ENCODE measurements around the gene U2AF1. TPM values are rescaled to one million over a fixed set of nuclear protein-coding genes. Genes with fewer than 3 reads are reported as not detected.
"Not testable (repeated sequence)": the region's sequence is repeated elsewhere in the genome, so short reads cannot be mapped to it uniquely, and the experiment has no call there.

Gene U2AF1
- total and polyA plus RNA-seq, 2 of the 8 experiments (the other 6 are each of a cell fraction or from before 2014, with no cell fraction given): 60.0 to 74.6 TPM

DNA sequence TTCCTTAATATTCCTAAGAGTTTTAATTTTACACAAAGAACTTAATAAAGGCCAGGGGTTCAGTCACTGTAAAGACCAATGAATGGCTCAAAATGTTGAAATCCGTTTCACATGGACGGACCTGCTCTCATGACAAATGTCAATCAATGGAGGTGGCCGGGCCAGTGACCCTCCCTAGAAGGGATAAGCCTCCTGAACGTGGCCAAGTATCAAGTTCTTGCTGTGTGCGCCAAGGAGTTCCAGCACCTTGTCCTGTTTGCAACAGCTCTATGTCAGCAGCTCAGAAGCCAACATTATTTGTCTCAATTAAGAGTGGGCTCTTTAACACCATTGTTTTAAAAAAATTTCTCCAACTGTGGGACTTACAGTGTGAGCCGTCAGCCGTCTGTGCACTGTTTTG, 6.4 kb downstream of the U2AF1 start:
- H3K9ac ChIP-seq (replicated peaks in 1 of 4; ENCODE audit: extremely low read depth in 1 of 4, low read depth in 3 of 4, low read length in 3 of 4); H3K36me3 ChIP-seq (ENCODE audit: control insufficient read depth in 2 of 4, insufficient read depth in 4 of 4, low read length in 3 of 4); H4K8ac ChIP-seq (ENCODE audit: extremely low read depth, insufficient read depth, low read length); H3K79me1 ChIP-seq (ENCODE audit: low read depth, low read length); H3K4me2 ChIP-seq (ENCODE audit: insufficient read depth in 1 of 2, low read depth in 2 of 2, low read length in 2 of 2); H3K4me3 ChIP-seq (ENCODE audit: extremely low read depth in 1 of 4, insufficient read depth in 2 of 4, low read depth in 3 of 4, low read length in 4 of 4); FAIRE-seq; H3K23ac ChIP-seq (ENCODE audit: insufficient read length); CTCF ChIA-PET (ENCODE audit: partially characterized antibody); H4K91ac ChIP-seq (replicated peaks; ENCODE audit: insufficient read length, low read length); H3K27me3 ChIP-seq (replicated peaks in 1 of 4; ENCODE audit: control insufficient read depth in 3 of 4, extremely low read depth in 1 of 4, insufficient read depth in 3 of 4, low read length in 3 of 4); H3K4me1 ChIP-seq (replicated peaks in 1 of 4; ENCODE audit: control insufficient read depth in 3 of 4, insufficient read depth in 4 of 4, low read length in 3 of 4); H3K79me2 ChIP-seq (ENCODE audit: control insufficient read depth in 1 of 2, insufficient read depth in 2 of 2, low read length in 2 of 2); H3K14ac ChIP-seq (ENCODE audit: insufficient read length); H3K23me2 ChIP-seq (ENCODE audit: low read depth, low read length); H3K18ac ChIP-seq (ENCODE audit: extremely low read depth, low read length); H3K56ac ChIP-seq (replicated peaks; ENCODE audit: insufficient read length, low read depth, low read length); H2BK120ac ChIP-seq (replicated peaks; ENCODE audit: low read depth, low read length); H4K20me1 ChIP-seq (replicated peaks in 1 of 2; ENCODE audit: control insufficient read depth in 1 of 2, insufficient read depth in 2 of 2, low read length in 2 of 2); H2BK20ac ChIP-seq (ENCODE audit: low read length); H2BK15ac ChIP-seq (ENCODE audit: low read length); H2AFZ ChIP-seq (ENCODE audit: low read length); H3K27ac ChIP-seq (ENCODE audit: low read depth, low read length); POLR2A ChIA-PET (ENCODE audit: partially characterized antibody); H2BK12ac ChIP-seq (ENCODE audit: low read depth, low read length); H3K9me3 ChIP-seq (ENCODE audit: insufficient read depth in 2 of 2, low read depth in 1 of 2, low read length in 1 of 2); H2BK5ac ChIP-seq (ENCODE audit: low read depth, low read length); DNase-seq (ENCODE audit: low read depth in 1 of 2, low spot score in 2 of 2); H2AK5ac ChIP-seq (ENCODE audit: low read depth, low read length); H3K4ac ChIP-seq (replicated peaks; ENCODE audit: insufficient read length, low read depth, low read length); H4K5ac ChIP-seq (ENCODE audit: insufficient read length, low read depth, low read length): not testable (repeated sequence)
- no CpG with 5 or more reads among the region's 7 CpGs for WGBS, 2 experiments (ENCODE audit: extremely low coverage in 1 of 2, insufficient coverage in 1 of 2, insufficient read length in 1 of 2, insufficient replicate concordance in 2 of 2, low coverage in 1 of 2, low lambda C conversion rate in 2 of 2, missing lambda C conversion rate in 1 of 2)

GRCh38 chr21:43091979-43092614, 15.3 kb downstream of the U2AF1 start:
- H3K4me2 ChIP-seq (ENCODE audit: insufficient read depth in 1 of 2, low read depth in 2 of 2, low read length in 2 of 2); H3K4me1 ChIP-seq (replicated peaks in 1 of 4; ENCODE audit: control insufficient read depth in 3 of 4, insufficient read depth in 4 of 4, low read length in 3 of 4); H3K27me3 ChIP-seq (replicated peaks in 1 of 4; ENCODE audit: control insufficient read depth in 3 of 4, extremely low read depth in 1 of 4, insufficient read depth in 3 of 4, low read length in 3 of 4); H2BK120ac ChIP-seq (replicated peaks; ENCODE audit: low read depth, low read length); POLR2A ChIA-PET (ENCODE audit: partially characterized antibody); H3K18ac ChIP-seq (ENCODE audit: extremely low read depth, low read length); H2BK15ac ChIP-seq (ENCODE audit: low read length); H4K8ac ChIP-seq (ENCODE audit: extremely low read depth, insufficient read depth, low read length); H3K79me1 ChIP-seq (ENCODE audit: low read depth, low read length); H3K23ac ChIP-seq (ENCODE audit: insufficient read length); H3K27ac ChIP-seq (ENCODE audit: low read depth, low read length); H3K79me2 ChIP-seq (ENCODE audit: control insufficient read depth in 1 of 2, insufficient read depth in 2 of 2, low read length in 2 of 2); H3K36me3 ChIP-seq (ENCODE audit: control insufficient read depth in 2 of 4, insufficient read depth in 4 of 4, low read length in 3 of 4); H4K91ac ChIP-seq (replicated peaks; ENCODE audit: insufficient read length, low read length); H3K23me2 ChIP-seq (ENCODE audit: low read depth, low read length); H3K9ac ChIP-seq (replicated peaks in 1 of 4; ENCODE audit: extremely low read depth in 1 of 4, low read depth in 3 of 4, low read length in 3 of 4); H3K9me3 ChIP-seq (ENCODE audit: insufficient read depth in 2 of 2, low read depth in 1 of 2, low read length in 1 of 2); H3K14ac ChIP-seq (ENCODE audit: insufficient read length); H2BK5ac ChIP-seq (ENCODE audit: low read depth, low read length); H2BK20ac ChIP-seq (ENCODE audit: low read length); H2BK12ac ChIP-seq (ENCODE audit: low read depth, low read length); H2AFZ ChIP-seq (ENCODE audit: low read length); H4K5ac ChIP-seq (ENCODE audit: insufficient read length, low read depth, low read length); DNase-seq (ENCODE audit: low read depth in 1 of 2, low spot score in 2 of 2); H3K56ac ChIP-seq (replicated peaks; ENCODE audit: insufficient read length, low read depth, low read length); FAIRE-seq; H2AK5ac ChIP-seq (ENCODE audit: low read depth, low read length); H3K4me3 ChIP-seq (ENCODE audit: extremely low read depth in 1 of 4, insufficient read depth in 2 of 4, low read depth in 3 of 4, low read length in 4 of 4); H3K4ac ChIP-seq (replicated peaks; ENCODE audit: insufficient read length, low read depth, low read length); CTCF ChIA-PET (ENCODE audit: partially characterized antibody); H4K20me1 ChIP-seq (replicated peaks in 1 of 2; ENCODE audit: control insufficient read depth in 1 of 2, insufficient read depth in 2 of 2, low read length in 2 of 2): not testable (repeated sequence)
- WGBS, 2 experiments (ENCODE audit: extremely low coverage in 1 of 2, insufficient coverage in 1 of 2, insufficient read length in 1 of 2, insufficient replicate concordance in 2 of 2, low coverage in 1 of 2, low lambda C conversion rate in 2 of 2, missing lambda C conversion rate in 1 of 2): no CpG with 5 or more reads among the region's 16 CpGs
